KMS-11 (cell line): ENCODE results near the gene HSF2BP.
"Not testable (repeated sequence)": the region's sequence is repeated elsewhere in the genome, so short reads cannot be mapped to it uniquely, and the experiment has no call there.

Source experiments
- H2AFZ ChIP-seq: fragments of 200-600 bp; sonication (generic); 2 replicates; pipeline ENCODE4 v1.6.1; 2016; ENCODE audit warnings: antibody characterized with exemption, mixed run types, low read depth
- H3K27ac ChIP-seq: fragments of 200-600 bp; sonication (generic); 2 replicates; pipeline ENCODE4 v1.6.1; 2016; ENCODE audit warnings: mild to moderate bottlenecking, mixed run types
- H3K27me3 ChIP-seq: fragments of 200-600 bp; sonication (generic); 2 replicates; pipeline ENCODE4 v1.6.1; 2017; ENCODE audit warnings: mild to moderate bottlenecking, low read depth, mixed run types, moderate library complexity; ENCODE audit not compliant: insufficient read depth
- H3K36me3 ChIP-seq: fragments of 200-600 bp; sonication (generic); 2 replicates; pipeline ENCODE4 v1.6.1; 2017; ENCODE audit warnings: mild to moderate bottlenecking, mixed run types; ENCODE audit not compliant: insufficient read depth
- H3K4me1 ChIP-seq: fragments of 200-600 bp; sonication (generic); 2 replicates; pipeline ENCODE4 v1.6.1; 2016; ENCODE audit warnings: mild to moderate bottlenecking, low read depth, mixed run types; ENCODE audit not compliant: poor library complexity, severe bottlenecking
- H3K4me2 ChIP-seq: fragments of 200-600 bp; sonication (generic); 2 replicates; pipeline ENCODE4 v1.7.0; 2016; ENCODE audit warnings: mild to moderate bottlenecking, mixed run types
- H3K4me3 ChIP-seq: fragments of 200-600 bp; sonication (generic); IDR thresholded peaks from 2 replicates; pipeline ENCODE4 v1.6.1; 2017; ENCODE audit warnings: low read depth, low read length, mixed read lengths; ENCODE audit not compliant: insufficient read depth
- H3K79me2 ChIP-seq: fragments of 200-600 bp; sonication (generic); 2 replicates; pipeline ENCODE4 v1.6.1; 2016; ENCODE audit warnings: low read depth, mixed run types; ENCODE audit not compliant: insufficient read depth
- H3K9ac ChIP-seq: fragments of 200-600 bp; sonication (generic); 2 replicates; pipeline ENCODE4 v1.6.1; 2016; ENCODE audit warnings: mild to moderate bottlenecking, mixed run types
- H4K20me1 ChIP-seq: fragments of 200-600 bp; sonication (generic); 2 replicates; pipeline ENCODE4 v1.6.1; 2016; ENCODE audit warnings: mild to moderate bottlenecking, mixed run types; ENCODE audit not compliant: insufficient read depth
- TF ChIP-seq, protein P1 (sequence below): fragments of 200-600 bp; sonication (generic); conservative IDR thresholded peaks from 2 replicates; pipeline ENCODE4 v1.6.1; 2017; ENCODE audit warnings: low read depth, mild to moderate bottlenecking, antibody characterized with exemption, low read length, moderate library complexity, mixed read lengths

HSF2BP gene

GRCh38 chr21:43684424-43684823 lies 25.1 kb upstream of the HSF2BP start:
- Histone ChIP-seq H3K4me2 (no peak overlapping the region), H3K27me3 (no peaks in the 10 kb centered on the region), H3K27ac (no peak overlapping the region), H3K4me1 (no peaks in the 10 kb centered on the region), H2AFZ (no peak overlapping the region), H3K79me2 (peaks cover 7% of the 10 kb centered on the region; the same call in 1 of the 2 replicates), H3K36me3 (peaks cover 19% of the 10 kb centered on the region; the same call in 1 of the 2 replicates), H3K9ac (no peak overlapping the region), H3K4me3 (no peak overlapping the region), H4K20me1 (no peaks in the 10 kb centered on the region)
- TF ChIP-seq, protein P1, sequence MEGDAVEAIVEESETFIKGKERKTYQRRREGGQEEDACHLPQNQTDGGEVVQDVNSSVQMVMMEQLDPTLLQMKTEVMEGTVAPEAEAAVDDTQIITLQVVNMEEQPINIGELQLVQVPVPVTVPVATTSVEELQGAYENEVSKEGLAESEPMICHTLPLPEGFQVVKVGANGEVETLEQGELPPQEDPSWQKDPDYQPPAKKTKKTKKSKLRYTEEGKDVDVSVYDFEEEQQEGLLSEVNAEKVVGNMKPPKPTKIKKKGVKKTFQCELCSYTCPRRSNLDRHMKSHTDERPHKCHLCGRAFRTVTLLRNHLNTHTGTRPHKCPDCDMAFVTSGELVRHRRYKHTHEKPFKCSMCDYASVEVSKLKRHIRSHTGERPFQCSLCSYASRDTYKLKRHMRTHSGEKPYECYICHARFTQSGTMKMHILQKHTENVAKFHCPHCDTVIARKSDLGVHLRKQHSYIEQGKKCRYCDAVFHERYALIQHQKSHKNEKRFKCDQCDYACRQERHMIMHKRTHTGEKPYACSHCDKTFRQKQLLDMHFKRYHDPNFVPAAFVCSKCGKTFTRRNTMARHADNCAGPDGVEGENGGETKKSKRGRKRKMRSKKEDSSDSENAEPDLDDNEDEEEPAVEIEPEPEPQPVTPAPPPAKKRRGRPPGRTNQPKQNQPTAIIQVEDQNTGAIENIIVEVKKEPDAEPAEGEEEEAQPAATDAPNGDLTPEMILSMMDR, result no peak

DNA sequence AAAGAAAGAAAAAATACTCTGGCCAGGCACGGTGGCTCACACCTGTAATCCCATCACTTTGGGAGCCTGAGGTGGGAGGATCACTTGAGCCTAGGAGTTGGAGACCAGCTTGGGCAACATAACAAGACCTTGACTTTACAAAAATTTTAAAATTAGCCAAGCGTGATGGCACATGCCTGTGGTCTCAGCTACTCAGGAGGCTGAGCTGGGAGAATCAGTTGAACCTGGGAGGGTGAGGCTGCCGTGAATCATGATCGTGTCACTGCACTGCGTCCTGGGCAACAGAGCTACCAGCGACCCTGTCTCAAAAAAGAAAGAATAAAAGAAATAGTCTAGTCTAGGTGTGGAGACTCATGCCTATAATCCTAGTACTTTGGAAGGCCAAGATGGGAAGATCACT lies 22.4 kb upstream of the HSF2BP start:
- Histone ChIP-seq H3K4me1 (no peaks in the 10 kb centered on the region), H3K9ac (no peak overlapping the region), H4K20me1 (no peaks in the 10 kb centered on the region), H2AFZ (no peak overlapping the region), H3K27ac (no peak overlapping the region), H3K4me2 (no peak overlapping the region), H3K27me3 (no peaks in the 10 kb centered on the region), H3K79me2 (peaks cover 18% of the 10 kb centered on the region; the same call in 1 of the 2 replicates), H3K4me3 (no peak overlapping the region), H3K36me3 (peaks cover 11% of the 10 kb centered on the region; the same call in 1 of the 2 replicates)
- TF ChIP-seq, protein P1, result no peak

DNA sequence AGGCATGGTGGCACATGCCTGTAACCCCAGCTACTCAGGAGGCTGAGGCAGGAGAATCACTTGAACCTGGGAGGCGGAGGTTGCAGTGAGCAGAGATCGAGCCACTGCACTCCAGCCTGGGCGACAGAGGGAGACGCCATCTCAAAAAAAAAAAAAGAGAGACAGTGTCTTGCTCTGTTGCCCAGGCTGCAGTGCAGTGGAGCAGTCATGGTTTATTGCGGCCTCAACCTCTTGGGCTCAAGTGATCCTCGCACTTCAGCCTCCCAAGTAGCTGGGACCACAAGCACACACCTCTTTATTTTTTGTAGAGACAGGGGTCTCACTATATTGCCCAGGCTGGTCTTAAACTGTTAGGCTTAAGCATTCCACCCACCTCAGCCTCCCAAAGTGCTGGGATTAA lies 21.1 kb upstream of the HSF2BP start:
- peaks cover 18% of the 10 kb centered on the region; the same call in 1 of the 2 replicates for H3K79me2 ChIP-seq
- H3K4me1 ChIP-seq, H3K4me2 ChIP-seq, H3K9ac ChIP-seq, H3K4me3 ChIP-seq, H4K20me1 ChIP-seq, H3K27me3 ChIP-seq, H2AFZ ChIP-seq, H3K27ac ChIP-seq, H3K36me3 ChIP-seq: not testable (repeated sequence)

DNA sequence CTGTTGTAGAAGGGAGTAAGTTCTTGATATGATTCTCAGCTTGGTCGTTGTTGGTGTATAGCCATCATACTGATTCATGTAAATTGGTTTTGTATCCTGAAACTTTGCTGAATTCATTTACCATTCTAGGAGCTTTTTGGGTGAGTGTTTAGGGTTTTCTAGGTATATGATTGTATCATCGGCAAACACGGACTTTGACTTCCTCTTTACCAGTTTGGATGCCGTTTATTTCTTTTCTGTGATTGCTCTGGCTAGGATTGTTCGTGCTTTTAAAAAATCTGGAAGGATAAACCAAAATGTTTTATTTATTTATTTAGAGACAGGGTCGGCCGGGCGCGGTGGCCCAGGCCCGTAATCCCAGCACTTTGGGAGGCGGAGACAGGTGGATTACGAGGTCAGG lies 20.7 kb upstream of the HSF2BP start:
- TF ChIP-seq, protein P1, result no peak
- no peak overlapping the region for H3K4me2 ChIP-seq
- H2AFZ ChIP-seq, result no peak overlapping the region
- H4K20me1 ChIP-seq, result no peaks in the 10 kb centered on the region
- peaks cover 18% of the 10 kb centered on the region; the same call in 1 of the 2 replicates for H3K79me2 ChIP-seq
- no peak overlapping the region; the same call in 1 of the 2 replicates for H3K9ac ChIP-seq
- peaks cover 9% of the 10 kb centered on the region for H3K36me3 ChIP-seq
- no peaks in the 10 kb centered on the region for H3K27me3 ChIP-seq
- H3K4me1 ChIP-seq, result no peaks in the 10 kb centered on the region
- H3K27ac ChIP-seq, result no peak overlapping the region
- no peak overlapping the region for H3K4me3 ChIP-seq

GRCh38 chr21:43676391-43676790 lies 17.1 kb upstream of the HSF2BP start:
- Histone ChIP-seq H3K9ac (no peak overlapping the region), H2AFZ (no peak overlapping the region), H3K27ac (no peak overlapping the region), H3K27me3 (no peaks in the 10 kb centered on the region), H3K36me3 (peaks cover 11% of the 10 kb centered on the region), H3K4me3 (no peak overlapping the region), H4K20me1 (no peaks in the 10 kb centered on the region), H3K79me2 (peaks cover 31% of the 10 kb centered on the region; the same call in 1 of the 2 replicates), H3K4me2 (no peak overlapping the region), H3K4me1 (no peaks in the 10 kb centered on the region)
- TF ChIP-seq, protein P1, result no peak
